Immature natural killer cell (primary cell): Measurements from ENCODE around the gene CHRNG. TPM values are rescaled to one million over a fixed set of nuclear protein-coding genes. Genes with fewer than 3 reads are reported as not detected.

ENCODE experiments used
- DNase-seq, 3 donors: peaks; one replicate each; pipeline ENCODE4 v3.0.0; 2022; ENCODE audit warnings: mixed read lengths in 1 of 3
- H3K27ac Mint-ChIP-seq, 6 donors: one replicate each; pipeline ENCODE4 v1.8.0; 2020; ENCODE audit warnings: mixed read lengths in 6 of 6, mild to moderate bottlenecking in 5 of 6, inconsistent platforms in 4 of 6, moderate library complexity in 3 of 6
- H3K27me3 Mint-ChIP-seq, 3 donors: one replicate each; pipeline ENCODE4 v1.8.0; 2020 to 2021; ENCODE audit warnings: low read depth in 3 of 3, mild to moderate bottlenecking in 3 of 3, mixed read lengths in 3 of 3, moderate library complexity in 3 of 3, inconsistent platforms in 1 of 3
- H3K36me3 Mint-ChIP-seq, 3 donors: one replicate each; pipeline ENCODE4 v1.8.0; 2020; ENCODE audit warnings: mixed read lengths in 3 of 3, inconsistent platforms in 2 of 3, mild to moderate bottlenecking in 2 of 3
- H3K4me1 Mint-ChIP-seq, 2 donors: one replicate each; pipeline ENCODE4 v1.8.0; 2020; ENCODE audit warnings: inconsistent platforms in 2 of 2, mild to moderate bottlenecking in 2 of 2, mixed read lengths in 2 of 2, moderate library complexity in 1 of 2
- H3K4me3 Mint-ChIP-seq, 5 donors: one replicate each; pipeline ENCODE4 v1.8.0; 2020; ENCODE audit warnings: mild to moderate bottlenecking in 5 of 5, mixed read lengths in 5 of 5, inconsistent platforms in 3 of 5, moderate library complexity in 3 of 5
- H3K9me3 Mint-ChIP-seq, 6 donors: one replicate each; pipeline ENCODE4 v1.8.0; 2020; ENCODE audit warnings: mild to moderate bottlenecking in 6 of 6, mixed read lengths in 6 of 6, inconsistent platforms in 4 of 6, moderate library complexity in 3 of 6
- polyA plus RNA-seq, 3 donors: library from polyadenylated mRNA; unstranded; fragments of 300-500 nt; fragmentation: Illumina TruSeq; gene quantifications; one replicate each; pipeline ENCODE4 v1.2.3, GENCODE V29; 2021

The CHRNG gene
- polyA plus RNA-seq, 3 donors from 2014 or later: not detected

GRCh38 chr2:232538671-232539070 is 821 bp upstream of the CHRNG start:
- no peak for DNase-seq
- Mint-ChIP-seq H3K9me3 (peaks cover 0 to 1% (median 0%) of the 10 kb centered on the region in 6 donors), H3K27me3 (peaks cover 4 to 10% (median 4%) of the 10 kb centered on the region in 3 donors), H3K36me3 (no peaks in the 10 kb centered on the region), H3K27ac (no peak overlapping the region), H3K4me3 (no peak overlapping the region), H3K4me1 (peaks cover 0 to 1% of the 10 kb centered on the region in 2 donors)

DNA sequence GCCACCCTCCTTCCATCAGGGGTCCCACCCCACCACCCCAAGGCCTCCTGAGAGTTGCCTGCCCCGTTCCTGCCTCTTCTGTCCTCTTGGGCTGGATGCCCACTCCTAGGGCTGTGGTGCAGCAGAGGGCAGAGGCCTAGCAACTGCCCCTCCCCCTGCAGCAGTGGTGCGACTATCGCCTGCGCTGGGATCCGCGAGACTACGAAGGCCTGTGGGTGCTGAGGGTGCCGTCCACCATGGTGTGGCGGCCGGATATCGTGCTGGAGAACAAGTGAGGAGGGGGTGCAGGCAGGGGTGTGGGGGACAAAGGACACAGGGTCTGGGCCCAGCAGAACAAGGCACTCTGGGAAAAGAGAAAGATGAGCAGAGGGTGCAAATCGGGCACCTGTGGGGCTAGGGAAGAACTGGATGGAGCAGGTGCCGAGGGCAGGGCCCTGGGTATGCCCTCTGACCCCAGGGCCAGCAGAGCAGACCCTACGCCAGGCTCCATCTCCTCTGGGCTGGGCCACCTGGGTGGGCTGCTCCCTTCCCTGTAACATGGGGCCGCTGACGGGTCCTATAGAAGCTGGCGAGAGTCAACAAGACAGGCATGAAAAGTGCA is 1.0 kb downstream of the CHRNG start:
- no peak for DNase-seq
- Mint-ChIP-seq H3K9me3 (peaks cover 0 to 1% (median 0%) of the 10 kb centered on the region in 6 donors), H3K27ac (no peak overlapping the region), H3K36me3 (no peaks in the 10 kb centered on the region), H3K4me3 (no peak overlapping the region), H3K27me3 (peaks cover 4 to 9% (median 4%) of the 10 kb centered on the region in 3 donors), H3K4me1 (peaks cover 0 to 1% of the 10 kb centered on the region in 2 donors)

- Mint-ChIP-seq H3K27ac (no peak overlapping the region), H3K27me3 (peaks cover 2 to 9% (median 4%) of the 10 kb centered on the region in 3 donors), H3K9me3 (peaks cover 0 to 1% (median 0%) of the 10 kb centered on the region in 6 donors), H3K4me3 (no peak overlapping the region), H3K36me3 (no peaks in the 10 kb centered on the region), H3K4me1 (peaks cover 0 to 4% of the 10 kb centered on the region in 2 donors)
- no peak for DNase-seq
These were observed 1.9 kb downstream of the CHRNG start for GRCh38 chr2:232541195-232541960.

- Mint-ChIP-seq H3K4me1 (peaks cover under 1 to 7% of the 10 kb centered on the region in 2 donors), H3K4me3 (no peak overlapping the region), H3K9me3 (peaks cover 0 to 1% (median 0%) of the 10 kb centered on the region in 6 donors), H3K36me3 (no peaks in the 10 kb centered on the region), H3K27me3 (peaks cover 2 to 5% (median 4%) of the 10 kb centered on the region in 3 donors), H3K27ac (peak overlapping the region in 3 of 6 donors; percentile 13 to 35 (median 30))
- no peak for DNase-seq
These were observed 2.6 kb downstream of the CHRNG start for GRCh38 chr2:232541961-232542714.

DNA sequence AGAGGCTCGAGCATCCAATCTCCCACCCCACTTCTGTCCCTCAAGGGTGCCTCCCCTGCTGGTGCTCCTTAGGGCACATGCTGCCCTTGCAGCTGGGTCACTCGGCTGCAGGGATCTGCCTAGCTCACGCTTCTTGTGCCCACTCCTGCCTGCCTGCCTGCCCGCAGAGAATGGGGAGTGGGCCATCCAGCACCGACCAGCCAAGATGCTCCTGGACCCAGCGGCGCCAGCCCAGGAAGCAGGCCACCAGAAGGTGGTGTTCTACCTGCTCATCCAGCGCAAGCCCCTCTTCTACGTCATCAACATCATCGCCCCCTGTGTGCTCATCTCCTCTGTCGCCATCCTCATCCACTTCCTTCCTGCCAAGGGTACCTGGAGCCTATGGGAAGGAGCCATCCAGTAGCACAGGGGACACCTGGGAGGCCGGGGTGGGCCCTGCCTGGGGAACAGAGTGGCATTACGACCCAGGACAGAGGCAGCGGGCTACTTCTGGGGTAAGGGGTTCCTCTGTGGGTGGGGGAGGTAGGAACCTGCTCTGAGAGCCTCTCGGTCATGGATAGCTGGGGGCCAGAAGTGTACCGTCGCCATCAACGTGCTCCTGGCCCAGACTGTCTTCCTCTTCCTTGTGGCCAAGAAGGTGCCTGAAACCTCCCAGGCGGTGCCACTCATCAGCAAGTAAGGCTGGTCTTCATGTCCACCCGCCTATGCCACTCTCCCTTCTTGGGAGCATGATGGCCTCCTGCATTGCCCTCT is 3.4 kb downstream of the CHRNG start:
- Mint-ChIP-seq H3K27ac (peak overlapping the region in 3 of 6 donors; percentile 13 to 76 (median 35)), H3K9me3 (peaks cover 0 to 1% (median 0%) of the 10 kb centered on the region in 6 donors), H3K36me3 (no peaks in the 10 kb centered on the region), H3K27me3 (peaks cover 2 to 4% (median 3%) of the 10 kb centered on the region in 3 donors), H3K4me3 (no peak overlapping the region), H3K4me1 (peaks cover 7 to 8% of the 10 kb centered on the region in 2 donors)
- no peak for DNase-seq

DNA sequence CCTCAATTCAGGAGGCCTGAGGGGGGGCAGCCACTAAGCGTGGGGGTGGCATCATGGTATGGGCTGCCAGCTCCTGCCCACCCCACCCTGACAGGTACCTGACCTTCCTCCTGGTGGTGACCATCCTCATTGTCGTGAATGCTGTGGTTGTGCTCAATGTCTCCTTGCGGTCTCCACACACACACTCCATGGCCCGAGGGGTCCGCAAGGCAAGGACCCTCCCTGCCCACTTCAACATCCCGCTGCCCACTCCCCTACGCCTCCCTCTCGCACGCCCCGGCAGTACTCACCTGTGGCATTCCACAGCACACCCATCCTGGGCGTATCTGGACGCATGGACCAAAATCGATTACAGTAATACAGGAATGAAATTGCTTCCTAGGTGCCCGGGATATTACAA is 4.0 kb downstream of the CHRNG start:
- H3K27me3 Mint-ChIP-seq: peaks cover 2% of the 10 kb centered on the region in 3 donors
- H3K4me1 Mint-ChIP-seq: peaks cover 9 to 14% of the 10 kb centered on the region in 2 donors
- no peak overlapping the region for H3K4me3 Mint-ChIP-seq
- DNase-seq: no peak
- H3K9me3 Mint-ChIP-seq: peaks cover 0 to 1% (median 0%) of the 10 kb centered on the region in 6 donors
- no peak overlapping the region for H3K27ac Mint-ChIP-seq
- H3K36me3 Mint-ChIP-seq: no peaks in the 10 kb centered on the region

- Mint-ChIP-seq H3K36me3 (no peaks in the 10 kb centered on the region), H3K9me3 (no peaks in the 10 kb centered on the region), H3K27me3 (peaks cover 2% of the 10 kb centered on the region in 3 donors), H3K27ac (no peak overlapping the region), H3K4me1 (peaks cover 12 to 20% of the 10 kb centered on the region in 2 donors), H3K4me3 (no peak overlapping the region)
- DNase-seq: no peak
These were observed 4.6 kb downstream of the CHRNG start for GRCh38 chr2:232543928-232544631.

DNA sequence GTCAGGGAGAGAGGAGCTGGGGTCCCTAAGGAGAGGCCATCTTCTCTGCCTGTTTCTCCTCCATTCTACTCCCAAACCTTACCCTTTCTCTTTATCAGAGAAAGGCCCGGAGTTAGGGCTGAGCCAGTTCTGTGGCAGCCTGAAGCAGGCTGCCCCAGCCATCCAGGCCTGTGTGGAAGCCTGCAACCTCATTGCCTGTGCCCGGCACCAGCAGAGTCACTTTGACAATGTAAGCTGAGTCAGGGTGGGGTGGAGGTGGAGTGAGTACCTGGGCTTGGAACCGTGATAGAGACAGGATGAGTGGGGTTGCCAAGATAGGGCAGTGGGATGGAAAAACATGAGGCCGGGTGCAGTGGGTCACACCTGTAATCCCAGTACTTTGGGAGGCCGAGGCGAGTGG is 5.2 kb downstream of the CHRNG start:
- Mint-ChIP-seq H3K4me3 (no peak overlapping the region), H3K9me3 (no peaks in the 10 kb centered on the region)

DNA sequence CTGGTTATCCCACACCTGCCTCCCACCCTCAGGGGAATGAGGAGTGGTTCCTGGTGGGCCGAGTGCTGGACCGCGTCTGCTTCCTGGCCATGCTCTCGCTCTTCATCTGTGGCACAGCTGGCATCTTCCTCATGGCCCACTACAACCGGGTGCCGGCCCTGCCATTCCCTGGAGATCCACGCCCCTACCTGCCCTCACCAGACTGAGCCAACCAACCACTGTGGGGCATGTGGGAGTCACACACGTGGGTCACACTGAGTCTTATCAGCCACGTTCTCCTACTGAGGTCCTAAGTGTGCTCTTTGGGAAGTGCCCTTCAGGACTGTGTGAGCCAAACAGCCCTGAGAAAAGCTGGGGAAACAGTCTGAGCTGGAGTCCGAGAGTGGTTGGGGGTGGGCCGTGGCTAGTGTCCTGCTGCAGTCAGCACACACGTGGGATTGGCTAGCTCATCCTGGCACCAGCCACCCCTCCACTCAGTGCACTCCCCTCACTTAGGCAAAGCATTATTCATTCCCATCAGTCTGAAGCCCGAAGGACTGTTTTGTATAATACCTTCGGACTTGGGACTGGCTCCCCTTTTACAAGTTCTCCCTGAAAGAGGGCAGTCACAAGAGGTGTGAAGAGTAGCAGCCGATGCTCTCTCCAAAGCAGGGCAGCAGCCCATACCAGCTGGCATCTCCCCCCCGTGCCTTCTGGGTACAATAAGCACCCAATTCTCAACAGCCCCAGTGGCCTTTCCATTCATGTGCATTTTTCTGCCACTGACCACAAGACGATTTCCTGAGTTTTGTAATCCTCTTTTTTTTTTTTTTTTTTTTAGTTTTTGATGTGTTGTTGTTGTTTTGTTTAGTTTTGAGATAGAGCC is 6.3 kb downstream of the CHRNG start:
- H3K36me3 Mint-ChIP-seq: no peaks in the 10 kb centered on the region
- peaks cover 2 to 9% (median 6%) of the 10 kb centered on the region in 3 donors for H3K27me3 Mint-ChIP-seq
- H3K4me1 Mint-ChIP-seq: peaks cover 19 to 32% of the 10 kb centered on the region in 2 donors
- H3K9me3 Mint-ChIP-seq: no peaks in the 10 kb centered on the region
- no peak overlapping the region for H3K27ac Mint-ChIP-seq
- DNase-seq: no peak
- H3K4me3 Mint-ChIP-seq: no peak overlapping the region

More for the DNA sequence above, 5.2 kb downstream of the CHRNG start:
- no peak for DNase-seq
- Mint-ChIP-seq H3K4me1 (peaks cover 15 to 26% of the 10 kb centered on the region in 2 donors), H3K27ac (no peak overlapping the region), H3K27me3 (peaks cover 2% of the 10 kb centered on the region in 3 donors), H3K36me3 (no peaks in the 10 kb centered on the region)

GRCh38 chr2:232547991-232548390 is 8.5 kb downstream of the CHRNG start:
- no peak overlapping the region for H3K27ac Mint-ChIP-seq

GRCh38 chr2:232549655-232550353 is 10.3 kb downstream of the CHRNG start:
- H3K36me3 Mint-ChIP-seq: peaks cover 0 to 3% (median 0%) of the 10 kb centered on the region in 3 donors

More at GRCh38 chr2:232547991-232548390, 8.5 kb downstream of the CHRNG start:
- Mint-ChIP-seq H3K4me1 (peaks cover 32 to 54% of the 10 kb centered on the region in 2 donors), H3K27me3 (peaks cover 2 to 16% (median 11%) of the 10 kb centered on the region in 3 donors), H3K36me3 (peaks cover 0 to under 1% (median 0%) of the 10 kb centered on the region in 3 donors), H3K9me3 (no peaks in the 10 kb centered on the region), H3K4me3 (no peak overlapping the region)
- DNase-seq: no peak

More at GRCh38 chr2:232549655-232550353, 10.3 kb downstream of the CHRNG start:
- Mint-ChIP-seq H3K4me1 (peaks cover 49 to 72% of the 10 kb centered on the region in 2 donors), H3K4me3 (peak overlapping the region; percentile 96 to 99 (median 98)), H3K27ac (peak overlapping the region; percentile 96 to 99 (median 99)), H3K9me3 (no peaks in the 10 kb centered on the region), H3K27me3 (peaks cover 2 to 16% (median 11%) of the 10 kb centered on the region in 3 donors)
- no peak for DNase-seq
